ENCODE data around the gene TPGS1.

TPGS1 gene

DNA sequence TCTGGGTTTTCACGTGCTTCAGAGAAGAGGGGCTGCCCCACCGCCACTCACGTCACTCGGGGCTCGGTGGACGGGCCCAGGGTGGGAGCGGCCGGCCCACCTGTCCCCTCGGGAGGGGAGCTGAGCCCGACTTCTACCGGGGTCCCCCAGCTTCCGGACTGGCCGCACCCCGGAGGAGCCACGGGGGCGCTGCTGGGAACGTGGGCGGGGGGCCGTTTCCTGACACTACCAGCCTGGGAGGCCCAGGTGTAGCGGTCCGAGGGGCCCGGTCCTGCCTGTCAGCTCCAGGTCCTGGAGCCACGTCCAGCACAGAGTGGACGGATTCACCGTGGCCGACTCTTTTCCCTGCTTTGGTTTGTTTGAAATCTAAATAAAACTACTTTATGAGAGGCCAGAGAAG, 34.4 kb downstream of the TPGS1 start:
- H3K36me3 ChIP-seq = peaks cover 13% of the 10 kb centered on the region
- H3K9me3 ChIP-seq = no peaks in the 10 kb centered on the region
- no peak overlapping the region for H3K4me3 ChIP-seq (ENCODE audit: low read depth, low read length)
- H3K4me1 ChIP-seq = no peaks in the 10 kb centered on the region
- no peak for DNase-seq
- TF ChIP-seq, protein P1, sequence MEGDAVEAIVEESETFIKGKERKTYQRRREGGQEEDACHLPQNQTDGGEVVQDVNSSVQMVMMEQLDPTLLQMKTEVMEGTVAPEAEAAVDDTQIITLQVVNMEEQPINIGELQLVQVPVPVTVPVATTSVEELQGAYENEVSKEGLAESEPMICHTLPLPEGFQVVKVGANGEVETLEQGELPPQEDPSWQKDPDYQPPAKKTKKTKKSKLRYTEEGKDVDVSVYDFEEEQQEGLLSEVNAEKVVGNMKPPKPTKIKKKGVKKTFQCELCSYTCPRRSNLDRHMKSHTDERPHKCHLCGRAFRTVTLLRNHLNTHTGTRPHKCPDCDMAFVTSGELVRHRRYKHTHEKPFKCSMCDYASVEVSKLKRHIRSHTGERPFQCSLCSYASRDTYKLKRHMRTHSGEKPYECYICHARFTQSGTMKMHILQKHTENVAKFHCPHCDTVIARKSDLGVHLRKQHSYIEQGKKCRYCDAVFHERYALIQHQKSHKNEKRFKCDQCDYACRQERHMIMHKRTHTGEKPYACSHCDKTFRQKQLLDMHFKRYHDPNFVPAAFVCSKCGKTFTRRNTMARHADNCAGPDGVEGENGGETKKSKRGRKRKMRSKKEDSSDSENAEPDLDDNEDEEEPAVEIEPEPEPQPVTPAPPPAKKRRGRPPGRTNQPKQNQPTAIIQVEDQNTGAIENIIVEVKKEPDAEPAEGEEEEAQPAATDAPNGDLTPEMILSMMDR (IDR thresholded peaks at IDR 0.05; ENCODE audit: low read depth, low read length) = no peak
- H3K27me3 ChIP-seq = no peaks in the 10 kb centered on the region

DNA sequence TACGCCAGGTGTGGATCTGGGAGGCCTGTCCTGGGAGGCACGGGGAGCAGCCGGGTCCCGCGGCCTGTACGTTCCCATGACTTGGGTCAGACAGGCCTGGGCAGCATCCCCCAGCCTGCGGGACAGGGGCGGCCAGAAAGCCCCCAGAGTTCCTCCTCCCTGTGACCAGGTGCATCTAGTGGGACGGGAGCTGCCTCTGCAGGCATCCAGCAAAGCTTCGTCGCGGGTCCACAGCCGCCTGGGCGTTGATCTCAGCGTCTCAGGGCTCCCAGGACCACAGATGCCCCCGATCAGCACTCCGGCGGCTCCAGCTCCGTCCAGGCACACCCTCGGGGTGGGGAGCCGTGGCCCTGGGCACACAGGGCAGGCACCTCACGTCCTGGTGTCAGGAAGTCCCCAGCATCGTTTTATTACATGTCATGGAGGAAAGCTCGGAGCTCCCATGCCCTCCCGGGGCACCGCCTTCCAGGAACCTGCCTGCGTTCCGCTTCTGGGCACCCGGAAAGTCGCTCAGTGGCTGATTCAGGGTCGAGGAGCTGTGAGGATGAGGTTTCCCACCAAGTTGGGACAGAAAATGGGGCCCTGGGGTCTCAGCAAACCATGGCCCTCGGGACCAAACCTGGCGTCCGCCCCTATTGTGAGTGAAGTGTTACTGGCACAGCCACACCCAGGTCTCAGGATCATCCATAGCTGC, 35.0 kb downstream of the TPGS1 start:
- H3K9me3 ChIP-seq = no peaks in the 10 kb centered on the region
- peaks cover 9% of the 10 kb centered on the region for H3K36me3 ChIP-seq
- no peak for DNase-seq
- H3K27me3 ChIP-seq = no peaks in the 10 kb centered on the region
- no peaks in the 10 kb centered on the region for H3K4me1 ChIP-seq
- TF ChIP-seq, protein P1 (IDR thresholded peaks at IDR 0.05; ENCODE audit: low read depth, low read length) = no peak
- H3K4me3 ChIP-seq (ENCODE audit: low read depth, low read length) = no peak overlapping the region

DNA sequence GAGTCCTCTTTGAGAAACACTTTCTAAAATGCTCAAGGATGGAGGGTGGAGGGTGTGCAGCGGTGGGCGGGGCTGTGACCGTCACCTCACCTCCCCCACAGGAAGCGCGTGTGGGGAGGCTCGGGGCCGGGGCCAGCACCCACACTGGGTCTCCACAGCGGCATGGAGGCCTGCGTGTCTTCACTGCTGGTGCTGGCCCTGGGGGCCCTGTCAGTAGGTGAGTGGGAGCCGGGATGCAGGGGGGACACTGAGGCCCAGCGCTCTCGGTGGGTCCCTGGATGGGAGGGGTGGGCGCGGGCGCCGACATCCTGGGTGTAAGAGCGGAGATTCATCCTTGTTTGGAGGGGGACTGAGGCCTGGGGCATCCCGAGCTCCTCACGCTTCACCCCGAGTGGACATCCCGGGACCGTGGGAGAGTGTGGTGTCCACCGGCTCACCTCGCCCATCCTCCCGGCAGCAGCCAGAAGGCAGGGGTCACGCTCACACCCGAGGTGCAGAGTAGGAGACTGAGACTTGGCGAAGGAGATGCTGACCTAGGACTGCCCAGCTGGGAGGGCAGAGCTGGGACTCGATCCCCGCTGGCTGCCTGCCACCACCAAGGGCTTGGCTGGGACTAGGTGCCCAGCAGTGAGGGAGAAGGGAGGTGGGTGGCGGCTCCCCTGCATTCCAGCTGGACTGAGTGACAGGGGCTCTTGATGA, 36.8 kb downstream of the TPGS1 start, which contains the start of gene GZMM:
GZMM (plus strand) TSS at position 144 of the 699 bp plus-strand sequence; CDS start at position 163, 19 bp downstream.
- Histone ChIP-seq H3K27me3 (no peaks in the 10 kb centered on the region), H3K36me3 (peaks cover 3% of the 10 kb centered on the region; the same call in 1 of the 2 replicates), H3K9me3 (no peaks in the 10 kb centered on the region), H3K4me3 (ENCODE audit: low read depth, low read length) (no peak within 1 kb of the TSS), H3K4me1 (no peaks in the 10 kb centered on the region)
- TF ChIP-seq, protein P1 (IDR thresholded peaks at IDR 0.05; ENCODE audit: low read depth, low read length) = no peak
- DNase-seq = no peak

DNA sequence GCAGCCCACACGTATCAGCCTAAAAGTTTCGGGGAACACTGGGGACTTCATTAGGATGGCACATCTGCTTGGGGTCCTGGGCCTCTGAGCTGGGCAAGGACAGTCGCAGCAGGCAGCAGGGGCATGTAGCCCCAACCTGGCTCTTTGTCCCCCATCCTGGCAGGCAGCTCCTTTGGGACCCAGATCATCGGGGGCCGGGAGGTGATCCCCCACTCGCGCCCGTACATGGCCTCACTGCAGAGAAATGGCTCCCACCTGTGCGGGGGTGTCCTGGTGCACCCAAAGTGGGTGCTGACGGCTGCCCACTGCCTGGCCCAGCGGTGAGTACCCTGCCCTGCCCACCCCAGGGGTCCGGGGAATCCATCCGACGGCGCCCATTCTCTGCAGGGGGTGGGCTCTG, 39.8 kb downstream of the TPGS1 start:
- Histone ChIP-seq H3K4me3 (ENCODE audit: low read depth, low read length) (no peak overlapping the region), H3K27me3 (no peaks in the 10 kb centered on the region), H3K9me3 (no peaks in the 10 kb centered on the region), H3K36me3 (no peaks in the 10 kb centered on the region), H3K4me1 (no peaks in the 10 kb centered on the region)
- DNase-seq = no peak
- TF ChIP-seq, protein P1 (IDR thresholded peaks at IDR 0.05; ENCODE audit: low read depth, low read length) = no peak

DNA sequence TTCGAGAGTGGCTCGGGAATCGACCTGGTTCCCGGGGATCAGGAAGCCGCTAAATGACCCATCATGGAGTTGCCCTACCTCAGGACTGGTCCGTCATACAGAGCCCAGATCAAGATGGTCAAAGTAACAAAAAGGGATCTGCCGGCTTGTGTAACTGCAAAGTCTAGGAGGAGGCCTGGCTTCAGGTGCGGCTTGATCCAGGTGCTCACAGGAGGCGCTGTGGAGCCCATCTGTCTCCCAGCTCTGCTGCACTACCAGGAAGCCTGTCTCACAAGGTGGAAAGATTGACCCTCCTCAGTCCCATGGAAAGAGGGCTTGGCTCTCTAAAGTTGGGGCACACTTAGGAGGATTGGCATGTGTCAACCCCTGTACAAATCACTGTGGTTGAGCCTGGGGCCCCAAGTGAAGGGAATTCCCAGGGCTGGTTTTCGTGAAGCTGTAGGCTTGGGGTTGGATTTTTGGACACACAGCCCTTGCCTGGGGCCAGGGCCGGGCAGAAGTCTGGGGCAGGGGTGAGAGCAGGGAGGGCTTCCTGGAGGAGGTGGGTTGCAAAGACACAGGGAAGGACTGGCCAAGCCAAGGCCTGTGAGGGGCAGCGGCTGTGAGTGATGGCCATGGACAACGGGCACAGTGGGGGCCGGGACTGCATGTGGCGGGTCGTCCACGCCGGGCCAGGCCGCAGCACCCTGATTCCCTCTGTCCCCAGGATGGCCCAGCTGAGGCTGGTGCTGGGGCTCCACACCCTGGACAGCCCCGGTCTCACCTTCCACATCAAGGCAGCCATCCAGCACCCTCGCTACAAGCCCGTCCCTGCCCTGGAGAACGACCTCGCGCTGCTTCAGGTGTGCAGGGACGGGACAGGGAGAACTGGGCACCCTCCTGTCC, 40.8 kb downstream of the TPGS1 start:
- Histone ChIP-seq H3K4me3 (ENCODE audit: low read depth, low read length) (no peak overlapping the region), H3K27me3 (no peaks in the 10 kb centered on the region), H3K4me1 (no peaks in the 10 kb centered on the region), H3K36me3 (no peaks in the 10 kb centered on the region), H3K9me3 (no peaks in the 10 kb centered on the region)
- DNase-seq = no peak
- TF ChIP-seq, protein P1 (IDR thresholded peaks at IDR 0.05; ENCODE audit: low read depth, low read length) = no peak
